ENCODE data around the gene HOXA6. TPM values are rescaled to one million over a fixed set of nuclear protein-coding genes. Genes with fewer than 3 reads are reported as not detected.

The HOXA6 gene
- total and polyA plus RNA-seq, 2 donors (not counting 1 experiment from before 2014, with no cell fraction given): 1.2 to 3.6 TPM

GRCh38 chr7:27098578-27099451 is 48.8 kb downstream of the HOXA6 start:
- H3K9ac ChIP-seq (ENCODE audit: insufficient read depth, low read length): peak overlapping the region; percentile 77

GRCh38 chr7:27097686-27098577 is 49.6 kb downstream of the HOXA6 start:
- H3K4me2 ChIP-seq (ENCODE audit: extremely low read depth, insufficient read depth, low read length): peak overlapping the region; percentile 97
- no peaks in the 10 kb centered on the region for H3K9me3 ChIP-seq (ENCODE audit: control insufficient read depth, insufficient read depth, low read depth, low read length)
- no peaks in the 10 kb centered on the region for H3K27me3 ChIP-seq (ENCODE audit: control insufficient read depth, insufficient read depth, low read length)
- no peak overlapping the region for H2AFZ ChIP-seq (ENCODE audit: low read length)
- peak overlapping the region; percentile 95 for H3K27ac ChIP-seq (ENCODE audit: insufficient read depth, low read length)
- peak overlapping the region; percentile 70 to 93 (median 84) for H3K4me3 ChIP-seq (replicated peaks in 1 of 4; ENCODE audit: control extremely low read depth in 1 of 4, insufficient read depth in 1 of 4, low read depth in 3 of 4, low read length in 4 of 4)
- H4K20me1 ChIP-seq (ENCODE audit: control insufficient read depth, extremely low read depth, insufficient read depth, low read length): no peaks in the 10 kb centered on the region
- DNase-seq (ENCODE audit: low read depth in 2 of 2): peak; percentile 53 to 55
- no peaks in the 10 kb centered on the region for H3K36me3 ChIP-seq (ENCODE audit: control insufficient read depth, insufficient read depth, low read length)
- peaks cover 4% of the 10 kb centered on the region for H3K4me1 ChIP-seq (ENCODE audit: control insufficient read depth, extremely low read depth, insufficient read depth, low read length)
- H3K9ac ChIP-seq (ENCODE audit: insufficient read depth, low read length): peak overlapping the region; percentile 93
- peaks cover 62% of the 10 kb centered on the region for H3K79me2 ChIP-seq (ENCODE audit: control insufficient read depth, insufficient read depth, low read length)
- TF ChIP-seq EZH2 (IDR thresholded peaks at IDR 0.05; ENCODE audit: low read length, missing control alignments): no peak
- peak in 1 of 2 donors; percentile 19 for TF ChIP-seq CTCF (conservative IDR thresholded peaks at IDR 0.05 in 1 of 2, IDR thresholded peaks at IDR 0.05 in 1 of 2; ENCODE audit: low read depth in 1 of 2, low read length in 2 of 2)

More at GRCh38 chr7:27098578-27099451, 48.8 kb downstream of the HOXA6 start:
- Histone ChIP-seq H3K4me3 (replicated peaks in 1 of 4; ENCODE audit: control extremely low read depth in 1 of 4, insufficient read depth in 1 of 4, low read depth in 3 of 4, low read length in 4 of 4) (peak overlapping the region; percentile 70 to 93 (median 84)), H3K27ac (ENCODE audit: insufficient read depth, low read length) (peak overlapping the region; percentile 95), H4K20me1 (ENCODE audit: control insufficient read depth, extremely low read depth, insufficient read depth, low read length) (no peaks in the 10 kb centered on the region), H3K79me2 (ENCODE audit: control insufficient read depth, insufficient read depth, low read length) (peaks cover 71% of the 10 kb centered on the region), H3K36me3 (ENCODE audit: control insufficient read depth, insufficient read depth, low read length) (no peaks in the 10 kb centered on the region), H2AFZ (ENCODE audit: low read length) (no peak overlapping the region), H3K4me1 (ENCODE audit: control insufficient read depth, extremely low read depth, insufficient read depth, low read length) (peaks cover 11% of the 10 kb centered on the region), H3K4me2 (ENCODE audit: extremely low read depth, insufficient read depth, low read length) (peak overlapping the region; percentile 97), H3K9me3 (ENCODE audit: control insufficient read depth, insufficient read depth, low read depth, low read length) (no peaks in the 10 kb centered on the region), H3K27me3 (ENCODE audit: control insufficient read depth, insufficient read depth, low read length) (no peaks in the 10 kb centered on the region)
- DNase-seq (ENCODE audit: low read depth in 2 of 2): peak; percentile 69 to 93
- TF ChIP-seq EZH2 (IDR thresholded peaks at IDR 0.05; ENCODE audit: low read length, missing control alignments): no peak
- no peak for TF ChIP-seq CTCF (conservative IDR thresholded peaks at IDR 0.05 in 1 of 2, IDR thresholded peaks at IDR 0.05 in 1 of 2; ENCODE audit: low read depth in 1 of 2, low read length in 2 of 2)
